Kidney (tissue), 14 donors: ENCODE results near the gene KCNAB1. TPM values are rescaled to one million over a fixed set of nuclear protein-coding genes. Genes with fewer than 3 reads are reported as not detected.
"Not testable (repeated sequence)": the region's sequence is repeated elsewhere in the genome, so short reads cannot be mapped to it uniquely, and the experiment has no call there.

Experiments used
- DNase-seq, 5 donors: peaks; one replicate each; pipeline ENCODE4 v3.0.0-alpha.2; 2013 to 2020
- FAIRE-seq: peaks from 2 replicates; lab custom pipeline; 2012; peaks lifted over from hg19 to GRCh38; lab: Jason Lieb, UNC
- H3K27ac ChIP-seq, 2 donors: one replicate each; pipeline ENCODE4 v1.7.0; 2013; ENCODE audit warnings: low read depth in 2 of 2, low read length in 2 of 2, inconsistent platforms in 1 of 2
- H3K27me3 ChIP-seq: one replicate; pipeline ENCODE4 v1.7.1; 2013; ENCODE audit warnings: low read length, inconsistent platforms; ENCODE audit not compliant: control insufficient read depth, insufficient read depth
- H3K36me3 ChIP-seq, 3 donors: one replicate each; pipeline versions ENCODE4 v1.7.0 to v1.7.1; 2013; ENCODE audit warnings: low read length in 3 of 3, control low read depth in 1 of 3, inconsistent platforms in 1 of 3; ENCODE audit not compliant: insufficient read depth in 3 of 3, control insufficient read depth in 2 of 3
- H3K4me1 ChIP-seq, 3 donors: one replicate each; pipeline versions ENCODE4 v1.7.0 to v1.7.1; 2013; ENCODE audit warnings: low read length in 3 of 3, inconsistent platforms in 1 of 3, low read depth in 1 of 3; ENCODE audit not compliant: control insufficient read depth in 2 of 3, insufficient read depth in 2 of 3
- H3K4me3 ChIP-seq, 3 donors: one replicate each; pipeline versions ENCODE4 v1.7.0 to v1.8.1; 2013; ENCODE audit warnings: low read length in 3 of 3, control low read depth in 1 of 3, inconsistent platforms in 1 of 3
- H3K9ac ChIP-seq, 3 donors: one replicate each; pipeline versions ENCODE4 v1.7.0 to v1.7.1; 2013; ENCODE audit warnings: low read length in 3 of 3, control low read depth in 1 of 3, inconsistent platforms in 1 of 3
- H3K9me3 ChIP-seq, 3 donors: one replicate each; pipeline versions ENCODE4 v1.7.0 to v1.7.1; 2013; ENCODE audit warnings: low read length in 3 of 3, control low read depth in 1 of 3, inconsistent platforms in 1 of 3; ENCODE audit not compliant: control insufficient read depth in 2 of 3, insufficient read depth in 1 of 3
- CTCF ChIP-seq: IDR thresholded peaks from 3 replicates; pipeline ENCODE4 v1.5.1; 2012; ENCODE audit warnings: mild to moderate bottlenecking, moderate library complexity, borderline replicate concordance; ENCODE audit not compliant: insufficient read depth; ENCODE audit errors: extremely low read depth
- intact Hi-C: fragments of 100-400 bp; cut with DNase I; formaldehyde crosslinking; loops from one replicate; pipeline ENCODE4 v1.11.1; 2022
- polyA plus RNA-seq: library from polyadenylated mRNA; stranded (reverse); fragments of 350-450 nt; fragmentation: Illumina TruSeq; extraction: RNeasy Lipid Tissue Mini Kit (QIAGEN cat#74804); gene quantifications from one replicate; pipeline ENCODE4 v1.2.3, GENCODE V29; 2014; ENCODE audit warnings: low read depth, low replicate concordance; ENCODE audit not compliant: insufficient read depth
- total RNA-seq: library from RNA; stranded (reverse); fragmentation: NEBNext Ultra II Directional; extraction: Animal tissue kit (Norgen Biotek cat#: 25700); gene quantifications from one replicate; pipeline ENCODE4 v1.2.1, GENCODE V29; 2021
- donor health status: control.
- donor health status: control.
- donor health status: control.
- donor health status: control.
- donor health status: control.
- donor health status: DM: yes; HTN: yes; CAD: no.
- donor health status: Normal renal cell carcinoma (clear cell type).

Gene KCNAB1
- total and polyA plus RNA-seq, 2 donors from 2014 or later, result 1.7 to 6.6 TPM

GRCh38 chr3:156561533-156561932, 441.2 kb downstream of the KCNAB1 start:
- TF ChIP-seq CTCF, result no peak
- FAIRE-seq (no peak), DNase-seq (no peak)
- H3K4me1 ChIP-seq, result no peaks in the 10 kb centered on the region
- intact Hi-C loops, result no loop called here
- no peak overlapping the region for H3K27ac ChIP-seq
- H3K9ac ChIP-seq, result no peak overlapping the region
- no peaks in the 10 kb centered on the region for H3K36me3 ChIP-seq
- no peaks in the 10 kb centered on the region for H3K9me3 ChIP-seq
- H3K4me3 ChIP-seq, result no peak overlapping the region
- no peaks in the 10 kb centered on the region for H3K27me3 ChIP-seq

- H3K27me3 ChIP-seq, H3K4me1 ChIP-seq, H3K36me3 ChIP-seq, FAIRE-seq, H3K9ac ChIP-seq, H3K27ac ChIP-seq, H3K9me3 ChIP-seq, DNase-seq, intact Hi-C loops, H3K4me3 ChIP-seq: not testable (repeated sequence)
Observed at GRCh38 chr3:156562486-156562885, 442.1 kb downstream of the KCNAB1 start.

- no peak overlapping the region for H3K9ac ChIP-seq
Observed at GRCh38 chr3:156563900-156564682, 443.7 kb downstream of the KCNAB1 start.

GRCh38 chr3:156569016-156569415, 448.6 kb downstream of the KCNAB1 start:
- intact Hi-C loops, H3K4me3 ChIP-seq, H3K27ac ChIP-seq, DNase-seq, H3K27me3 ChIP-seq, FAIRE-seq, H3K4me1 ChIP-seq, H3K9ac ChIP-seq, H3K36me3 ChIP-seq, H3K9me3 ChIP-seq: not testable (repeated sequence)

More at GRCh38 chr3:156563900-156564682, 443.7 kb downstream of the KCNAB1 start:
- TF ChIP-seq CTCF, result no peak
- H3K4me1 ChIP-seq, result no peaks in the 10 kb centered on the region
- DNase-seq, result no peak
- no peaks in the 10 kb centered on the region for H3K9me3 ChIP-seq
- intact Hi-C loops, result no loop called here
- FAIRE-seq, result no peak
- no peaks in the 10 kb centered on the region for H3K27me3 ChIP-seq
- no peak overlapping the region for H3K4me3 ChIP-seq
- H3K27ac ChIP-seq, result no peak overlapping the region
- no peaks in the 10 kb centered on the region for H3K36me3 ChIP-seq

GRCh38 chr3:156569881-156570280, 449.5 kb downstream of the KCNAB1 start:
- H3K9me3 ChIP-seq, H3K36me3 ChIP-seq, H3K9ac ChIP-seq, H3K4me3 ChIP-seq, DNase-seq, H3K27ac ChIP-seq, H3K4me1 ChIP-seq, intact Hi-C loops, FAIRE-seq, H3K27me3 ChIP-seq: not testable (repeated sequence)
